WTC11 (cell line): ENCODE data around the gene FAM163A. TPM values are rescaled to one million over a fixed set of nuclear protein-coding genes. Genes with fewer than 3 reads are reported as not detected.

Source experiments
- ATAC-seq: fragments of 200-7000 bp; cut with Tn5 transposase; 2 replicates; pipeline ENCODE4 v1.10.0; 2021; ENCODE audit warnings: mild to moderate bottlenecking, moderate library complexity
- CTCF ChIA-PET: fragments of 300-600 bp; sonication (Branson Sonifier 250); formaldehyde crosslinking; loops from one replicate; lab custom pipeline; 2021; ENCODE audit warnings: antibody characterized with exemption; lab: Charles Lee
- POLR2A ChIA-PET: fragments of 350-600 bp; sonication (Branson Sonifier 250); formaldehyde crosslinking; loops from one replicate; lab custom pipeline; 2021; ENCODE audit warnings: antibody characterized with exemption; lab: Charles Lee
- DNase-seq: peaks from one replicate; pipeline ENCODE4 v3.0.0; 2021; ENCODE audit warnings: low spot score
- H3K27ac Mint-ChIP-seq: 2 replicates; pipeline ENCODE4 v1.8.0; 2021; ENCODE audit warnings: mixed read lengths
- H3K27me3 Mint-ChIP-seq: 2 replicates; pipeline ENCODE4 v1.8.0; 2021; ENCODE audit warnings: low read depth, mild to moderate bottlenecking, moderate library complexity, mixed read lengths
- H3K36me3 Mint-ChIP-seq: 2 replicates; pipeline ENCODE4 v1.8.0; 2021; ENCODE audit warnings: mixed read lengths
- H3K4me1 Mint-ChIP-seq: 2 replicates; pipeline ENCODE4 v1.8.0; 2022; ENCODE audit warnings: mixed read lengths
- H3K4me3 Mint-ChIP-seq: 2 replicates; pipeline ENCODE4 v1.8.0; 2021; ENCODE audit warnings: mild to moderate bottlenecking, moderate library complexity, mixed read lengths
- H3K9me3 Mint-ChIP-seq: 2 replicates; pipeline ENCODE4 v1.8.0; 2021; ENCODE audit warnings: mixed read lengths
- ATF1 ChIP-seq: sonication (generic); formaldehyde crosslinking; IDR thresholded peaks from 2 replicates; pipeline ENCODE4 v1.8.1; 2023; ENCODE audit warnings: mild to moderate bottlenecking, moderate library complexity, missing genetic modification reagents
- CBFB ChIP-seq: sonication (generic); formaldehyde crosslinking; IDR thresholded peaks from 2 replicates; pipeline ENCODE4 v1.8.1; 2022; ENCODE audit warnings: mild to moderate bottlenecking, low read depth, missing genetic modification reagents
- EMX1 ChIP-seq: fragments of 250-450 bp; sonication (Bioruptor Pico); IDR thresholded peaks from 2 replicates; pipeline ENCODE4 v1.8.0; 2021; ENCODE audit warnings: mild to moderate bottlenecking
- FOXJ3 ChIP-seq: sonication (generic); formaldehyde crosslinking; IDR thresholded peaks from 2 replicates; pipeline ENCODE4 v1.9.0; 2021; ENCODE audit warnings: missing genetic modification reagents, mild to moderate bottlenecking, borderline replicate concordance
- FOXP1 ChIP-seq: sonication (generic); formaldehyde crosslinking; IDR thresholded peaks from 2 replicates; pipeline ENCODE4 v1.8.0; 2022; ENCODE audit warnings: missing genetic modification reagents, mild to moderate bottlenecking, moderate library complexity, borderline replicate concordance
- GABPB1 ChIP-seq: sonication (generic); formaldehyde crosslinking; IDR thresholded peaks from 2 replicates; pipeline ENCODE4 v1.8.1; 2023; ENCODE audit warnings: mild to moderate bottlenecking, missing genetic modification reagents
- GTF2I ChIP-seq: fragments of 250-450 bp; sonication (Bioruptor Pico); conservative IDR thresholded peaks from 2 replicates; pipeline ENCODE4 v1.4.0; 2021; ENCODE audit warnings: mild to moderate bottlenecking
- NR2C2 ChIP-seq: sonication (generic); formaldehyde crosslinking; IDR thresholded peaks from 2 replicates; pipeline ENCODE4 v1.8.0; 2022; ENCODE audit warnings: mild to moderate bottlenecking, missing genetic modification reagents
- SOX15 ChIP-seq: fragments of 250-450 bp; sonication (Bioruptor Pico); IDR thresholded peaks from 2 replicates; pipeline ENCODE4 v1.9.0; 2021; ENCODE audit warnings: mild to moderate bottlenecking
- STAT6 ChIP-seq: sonication (generic); formaldehyde crosslinking; conservative IDR thresholded peaks from 2 replicates; pipeline ENCODE4 v1.8.1; 2023; ENCODE audit warnings: mild to moderate bottlenecking, low read depth, missing genetic modification reagents, moderate library complexity
- TCF7 ChIP-seq: sonication (generic); formaldehyde crosslinking; IDR thresholded peaks from 2 replicates; pipeline ENCODE4 v1.8.0; 2022; ENCODE audit warnings: mild to moderate bottlenecking, low read depth, missing genetic modification reagents, moderate library complexity
- USF1 ChIP-seq: sonication (generic); formaldehyde crosslinking; IDR thresholded peaks from 2 replicates; pipeline ENCODE4 v1.8.0; 2022; ENCODE audit warnings: mild to moderate bottlenecking, missing genetic modification reagents
- ZMAT4 ChIP-seq: fragments of 250-450 bp; sonication (Bioruptor Pico); IDR thresholded peaks from 2 replicates; pipeline ENCODE4 v1.9.0; 2021; ENCODE audit warnings: mild to moderate bottlenecking
- ZNF138 ChIP-seq: sonication (generic); formaldehyde crosslinking; conservative IDR thresholded peaks from 2 replicates; pipeline ENCODE4 v1.8.1; 2022; ENCODE audit warnings: mild to moderate bottlenecking, moderate library complexity, missing genetic modification reagents
- ZNF219 ChIP-seq: sonication (generic); formaldehyde crosslinking; IDR thresholded peaks from 2 replicates; pipeline ENCODE4 v1.8.0; 2023; ENCODE audit warnings: missing genetic modification reagents, mild to moderate bottlenecking, borderline replicate concordance
- ZNF232 ChIP-seq: sonication (generic); formaldehyde crosslinking; IDR thresholded peaks from 2 replicates; pipeline ENCODE4 v1.8.0; 2022; ENCODE audit warnings: mild to moderate bottlenecking, missing genetic modification reagents
- ZNF263 ChIP-seq: sonication (generic); formaldehyde crosslinking; IDR thresholded peaks from 2 replicates; pipeline ENCODE4 v1.8.1; 2022; ENCODE audit warnings: low read depth, mild to moderate bottlenecking, moderate library complexity, missing genetic modification reagents
- ZNF281 ChIP-seq: sonication (generic); formaldehyde crosslinking; IDR thresholded peaks from 2 replicates; pipeline ENCODE4 v1.8.0; 2023; ENCODE audit warnings: mild to moderate bottlenecking, missing genetic modification reagents
- ZNF396 ChIP-seq: fragments of 250-450 bp; sonication (Bioruptor Pico); IDR thresholded peaks from 2 replicates; pipeline ENCODE4 v1.8.0; 2021; ENCODE audit warnings: mild to moderate bottlenecking, moderate library complexity, borderline replicate concordance
- ZNF416 ChIP-seq: fragments of 250-450 bp; sonication (Bioruptor Pico); IDR thresholded peaks from 2 replicates; pipeline ENCODE4 v1.9.0; 2021; ENCODE audit warnings: mild to moderate bottlenecking, inconsistent platforms
- total RNA-seq: library from RNA; stranded (reverse); gene quantifications from 3 replicates; pipeline ENCODE4 v1.2.3, GENCODE V29; 2021
- TF ChIP-seq, protein P1 (sequence below): fragments of 250-450 bp; sonication (Bioruptor Pico); conservative IDR thresholded peaks from 2 replicates; pipeline ENCODE4 v1.9.0; 2021; ENCODE audit warnings: mild to moderate bottlenecking
- TF ChIP-seq, protein P2 (sequence below): sonication (generic); formaldehyde crosslinking; IDR thresholded peaks from 2 replicates; pipeline ENCODE4 v1.8.0; 2022; ENCODE audit warnings: mild to moderate bottlenecking, missing genetic modification reagents
- TF ChIP-seq, protein P3 (sequence below): sonication (generic); formaldehyde crosslinking; IDR thresholded peaks from 2 replicates; pipeline ENCODE4 v1.8.0; 2023; ENCODE audit warnings: missing genetic modification reagents, mild to moderate bottlenecking, borderline replicate concordance

FAM163A gene
- total RNA-seq, 1 experiment from 2014 or later, result 0.07 TPM

DNA sequence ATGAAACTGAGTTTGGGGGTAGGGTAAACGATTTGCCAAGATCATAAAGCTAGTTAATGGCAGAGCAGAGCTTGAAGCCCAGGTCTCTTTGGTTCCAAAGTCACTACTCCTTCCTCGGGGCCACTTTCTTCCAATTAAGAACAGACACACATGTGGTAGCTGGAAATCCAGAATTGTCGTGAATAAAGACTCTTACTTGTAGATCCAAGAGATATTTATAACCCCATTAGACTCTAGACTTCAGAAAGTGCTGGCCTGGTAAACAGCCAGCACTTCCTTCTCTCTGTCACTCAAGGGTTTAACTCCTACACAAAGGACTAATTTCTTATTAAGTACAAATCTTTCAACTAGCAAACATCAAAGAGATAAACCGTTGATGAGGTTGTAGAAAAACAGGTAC is 2.7 kb downstream of the FAM163A start:
- no peak for ATAC-seq
- H3K27me3 Mint-ChIP-seq, result peaks cover 68% of the 10 kb centered on the region
- TF ChIP-seq ZNF416 (no peak), USF1 (no peak), ZNF219 (no peak), GABPB1 (CRISPR knock-in tag) (no peak), NR2C2 (CRISPR knock-in tag) (no peak), ZNF232 (CRISPR knock-in tag) (no peak), ZNF138 (CRISPR knock-in tag) (no peak), FOXP1 (CRISPR knock-in tag) (no peak)
- TF ChIP-seq, all 79 proteins: peak for 0
- no peak overlapping the region for H3K4me3 Mint-ChIP-seq
- CTCF ChIA-PET, result interaction anchor here (1.1 to 1.8 kb wide), 2 partner anchors 39 to 65 kb away, joined by 4 to 9 read pairs; no protein-coding TSS in a partner anchor
- POLR2A ChIA-PET, result no interaction called here
- DNase-seq, result no peak
- peaks cover 16% of the 10 kb centered on the region for H3K4me1 Mint-ChIP-seq
- H3K9me3 Mint-ChIP-seq, result peaks cover 2% of the 10 kb centered on the region; the same call in 1 of the 2 replicates
- H3K27ac Mint-ChIP-seq, result no peak overlapping the region
- no peaks in the 10 kb centered on the region for H3K36me3 Mint-ChIP-seq

DNA sequence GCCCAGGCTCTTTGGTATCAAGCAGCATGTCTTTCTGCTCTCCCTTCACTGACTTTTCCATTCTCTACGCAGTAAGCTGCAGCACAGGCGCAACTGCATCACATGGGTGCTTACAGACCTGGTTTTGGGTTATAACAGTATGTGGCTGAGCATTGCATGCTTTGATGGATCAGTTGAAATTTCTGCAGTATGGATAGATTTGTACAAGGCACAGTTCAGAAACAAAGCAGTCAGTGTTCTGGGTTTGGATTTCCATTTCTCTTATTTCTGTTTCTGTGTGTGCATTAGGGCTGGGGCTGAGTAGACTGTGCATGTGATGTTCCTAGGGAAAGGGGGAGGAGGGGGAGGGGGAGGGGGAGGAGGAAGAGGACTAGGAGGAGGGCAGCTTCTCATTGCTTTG is 4.5 kb downstream of the FAM163A start:
- POLR2A ChIA-PET, result no interaction called here
- no peak overlapping the region for H3K27ac Mint-ChIP-seq
- no peak for DNase-seq
- peaks cover 53% of the 10 kb centered on the region for H3K27me3 Mint-ChIP-seq
- peaks cover 16% of the 10 kb centered on the region for H3K9me3 Mint-ChIP-seq
- H3K4me1 Mint-ChIP-seq, result peaks cover 9% of the 10 kb centered on the region
- H3K4me3 Mint-ChIP-seq, result no peak overlapping the region
- no peak for ATAC-seq
- CTCF ChIA-PET, result interaction anchor here (1.2 to 2.2 kb wide), 2 partner anchors 62 to 67 kb away, joined by 4 to 13 read pairs; no protein-coding TSS in a partner anchor
- no peaks in the 10 kb centered on the region for H3K36me3 Mint-ChIP-seq
- TF ChIP-seq CBFB (no peak), ATF1 (CRISPR knock-in tag) (no peak), ZNF232 (CRISPR knock-in tag) (no peak), ZNF396 (CRISPR knock-in tag) (no peak), ZNF263 (CRISPR knock-in tag) (no peak), GTF2I (no peak), ZNF138 (CRISPR knock-in tag) (no peak), ZNF281 (no peak), STAT6 (CRISPR knock-in tag) (no peak), SOX15 (CRISPR knock-in tag) (no peak), FOXJ3 (no peak), ZMAT4 (CRISPR knock-in tag) (no peak), TCF7 (no peak), EMX1 (no peak)
- TF ChIP-seq, protein P1, sequence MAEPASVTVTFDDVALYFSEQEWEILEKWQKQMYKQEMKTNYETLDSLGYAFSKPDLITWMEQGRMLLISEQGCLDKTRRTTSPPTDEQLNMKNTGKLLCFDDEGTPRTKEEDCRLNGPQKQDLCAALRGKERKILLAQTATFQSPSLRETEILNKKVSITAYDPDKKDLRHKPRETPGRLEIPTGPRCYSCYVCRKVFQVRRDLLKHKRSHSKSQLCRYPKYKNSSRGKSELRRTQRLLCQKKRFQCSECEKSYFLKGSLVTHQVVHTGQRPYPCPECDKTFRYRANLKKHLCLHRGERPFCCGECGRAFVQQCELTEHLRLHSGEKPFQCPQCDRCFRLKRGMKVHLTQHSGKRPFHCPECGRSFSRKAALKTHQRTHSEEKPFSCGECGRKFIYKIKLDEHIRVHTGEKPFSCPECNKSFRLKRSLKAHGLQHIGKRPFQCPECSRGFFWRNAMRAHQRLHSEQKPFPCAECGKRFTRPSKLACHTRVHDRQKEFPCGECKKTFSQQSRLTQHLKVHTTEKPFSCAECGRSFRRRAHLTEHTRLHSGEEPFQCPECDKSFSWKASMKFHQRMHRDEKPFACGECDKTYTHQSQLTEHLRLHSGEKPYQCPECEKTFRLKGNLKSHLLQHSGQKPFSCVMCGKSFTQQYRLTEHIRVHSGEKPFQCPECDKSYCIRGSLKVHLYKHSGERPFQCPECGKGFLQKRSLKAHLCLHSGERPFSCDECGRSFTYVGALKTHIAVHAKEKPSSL (CRISPR knock-in tag), result no peak
- TF ChIP-seq, protein P2, sequence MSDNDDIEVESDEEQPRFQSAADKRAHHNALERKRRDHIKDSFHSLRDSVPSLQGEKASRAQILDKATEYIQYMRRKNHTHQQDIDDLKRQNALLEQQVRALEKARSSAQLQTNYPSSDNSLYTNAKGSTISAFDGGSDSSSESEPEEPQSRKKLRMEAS (CRISPR knock-in tag), result no peak
- TF ChIP-seq, protein P3, sequence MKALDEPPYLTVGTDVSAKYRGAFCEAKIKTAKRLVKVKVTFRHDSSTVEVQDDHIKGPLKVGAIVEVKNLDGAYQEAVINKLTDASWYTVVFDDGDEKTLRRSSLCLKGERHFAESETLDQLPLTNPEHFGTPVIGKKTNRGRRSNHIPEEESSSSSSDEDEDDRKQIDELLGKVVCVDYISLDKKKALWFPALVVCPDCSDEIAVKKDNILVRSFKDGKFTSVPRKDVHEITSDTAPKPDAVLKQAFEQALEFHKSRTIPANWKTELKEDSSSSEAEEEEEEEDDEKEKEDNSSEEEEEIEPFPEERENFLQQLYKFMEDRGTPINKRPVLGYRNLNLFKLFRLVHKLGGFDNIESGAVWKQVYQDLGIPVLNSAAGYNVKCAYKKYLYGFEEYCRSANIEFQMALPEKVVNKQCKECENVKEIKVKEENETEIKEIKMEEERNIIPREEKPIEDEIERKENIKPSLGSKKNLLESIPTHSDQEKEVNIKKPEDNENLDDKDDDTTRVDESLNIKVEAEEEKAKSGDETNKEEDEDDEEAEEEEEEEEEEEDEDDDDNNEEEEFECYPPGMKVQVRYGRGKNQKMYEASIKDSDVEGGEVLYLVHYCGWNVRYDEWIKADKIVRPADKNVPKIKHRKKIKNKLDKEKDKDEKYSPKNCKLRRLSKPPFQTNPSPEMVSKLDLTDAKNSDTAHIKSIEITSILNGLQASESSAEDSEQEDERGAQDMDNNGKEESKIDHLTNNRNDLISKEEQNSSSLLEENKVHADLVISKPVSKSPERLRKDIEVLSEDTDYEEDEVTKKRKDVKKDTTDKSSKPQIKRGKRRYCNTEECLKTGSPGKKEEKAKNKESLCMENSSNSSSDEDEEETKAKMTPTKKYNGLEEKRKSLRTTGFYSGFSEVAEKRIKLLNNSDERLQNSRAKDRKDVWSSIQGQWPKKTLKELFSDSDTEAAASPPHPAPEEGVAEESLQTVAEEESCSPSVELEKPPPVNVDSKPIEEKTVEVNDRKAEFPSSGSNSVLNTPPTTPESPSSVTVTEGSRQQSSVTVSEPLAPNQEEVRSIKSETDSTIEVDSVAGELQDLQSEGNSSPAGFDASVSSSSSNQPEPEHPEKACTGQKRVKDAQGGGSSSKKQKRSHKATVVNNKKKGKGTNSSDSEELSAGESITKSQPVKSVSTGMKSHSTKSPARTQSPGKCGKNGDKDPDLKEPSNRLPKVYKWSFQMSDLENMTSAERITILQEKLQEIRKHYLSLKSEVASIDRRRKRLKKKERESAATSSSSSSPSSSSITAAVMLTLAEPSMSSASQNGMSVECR (CRISPR knock-in tag), result no peak
